Fibroblast of lung (primary cell): ENCODE results near the gene HACD2.
"Not testable (repeated sequence)": the region's sequence is repeated elsewhere in the genome, so short reads cannot be mapped to it uniquely, and the experiment has no call there.

ENCODE experiments used
- EZH2 ChIP-seq: IDR thresholded peaks from 2 replicates; pipeline ENCODE4 v1.5.1; 2012; ENCODE audit warnings: low read length, control low read depth, mild to moderate bottlenecking; ENCODE audit errors: missing control alignments
- TF ChIP-seq, protein P1 (sequence below), 2 donors: IDR thresholded peaks in 1 of 2; conservative IDR thresholded peaks in 1 of 2; 1 replicate in 1 of 2; 2 replicates in 1 of 2; pipeline ENCODE4 v1.5.1; 2011 to 2012; ENCODE audit warnings: low read length in 2 of 2, control low read depth in 1 of 2, inconsistent platforms in 1 of 2, low read depth in 1 of 2, mild to moderate bottlenecking in 1 of 2

DNA sequence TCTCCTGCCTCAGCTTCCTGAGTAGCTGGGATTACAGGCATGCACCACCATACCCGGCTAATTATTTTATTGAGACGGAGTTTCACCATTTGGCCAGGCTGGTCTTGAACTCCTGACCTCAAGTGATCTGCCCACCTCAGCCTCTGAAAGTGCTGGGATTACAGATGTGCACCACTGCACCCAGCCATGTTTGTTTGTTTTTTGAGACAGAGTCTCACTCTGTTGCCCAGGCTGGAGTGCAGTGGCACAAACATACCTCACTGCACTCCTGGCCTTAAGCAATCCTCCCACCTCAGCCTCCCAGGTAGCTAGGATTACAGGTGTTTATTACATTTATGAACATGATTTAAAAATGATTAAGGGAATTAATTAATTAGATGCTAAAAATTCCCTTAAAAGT, 18.3 kb upstream of the HACD2 start:
- TF ChIP-seq, protein P1, sequence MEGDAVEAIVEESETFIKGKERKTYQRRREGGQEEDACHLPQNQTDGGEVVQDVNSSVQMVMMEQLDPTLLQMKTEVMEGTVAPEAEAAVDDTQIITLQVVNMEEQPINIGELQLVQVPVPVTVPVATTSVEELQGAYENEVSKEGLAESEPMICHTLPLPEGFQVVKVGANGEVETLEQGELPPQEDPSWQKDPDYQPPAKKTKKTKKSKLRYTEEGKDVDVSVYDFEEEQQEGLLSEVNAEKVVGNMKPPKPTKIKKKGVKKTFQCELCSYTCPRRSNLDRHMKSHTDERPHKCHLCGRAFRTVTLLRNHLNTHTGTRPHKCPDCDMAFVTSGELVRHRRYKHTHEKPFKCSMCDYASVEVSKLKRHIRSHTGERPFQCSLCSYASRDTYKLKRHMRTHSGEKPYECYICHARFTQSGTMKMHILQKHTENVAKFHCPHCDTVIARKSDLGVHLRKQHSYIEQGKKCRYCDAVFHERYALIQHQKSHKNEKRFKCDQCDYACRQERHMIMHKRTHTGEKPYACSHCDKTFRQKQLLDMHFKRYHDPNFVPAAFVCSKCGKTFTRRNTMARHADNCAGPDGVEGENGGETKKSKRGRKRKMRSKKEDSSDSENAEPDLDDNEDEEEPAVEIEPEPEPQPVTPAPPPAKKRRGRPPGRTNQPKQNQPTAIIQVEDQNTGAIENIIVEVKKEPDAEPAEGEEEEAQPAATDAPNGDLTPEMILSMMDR (conservative IDR thresholded peaks at IDR 0.05 in 1 of 2, IDR thresholded peaks at IDR 0.05 in 1 of 2; ENCODE audit: low read depth in 1 of 2, low read length in 2 of 2), result not testable (repeated sequence)
- not testable (repeated sequence) for TF ChIP-seq EZH2
